WTC11 (cell line): ENCODE results near the gene ILK. TPM values are rescaled to one million over a fixed set of nuclear protein-coding genes. Genes with fewer than 3 reads are reported as not detected.

ENCODE experiments used
- ATAC-seq: fragments of 200-7000 bp; cut with Tn5 transposase; 2 replicates; pipeline ENCODE4 v1.10.0; 2021; ENCODE audit warnings: mild to moderate bottlenecking, moderate library complexity
- CTCF ChIA-PET: fragments of 300-600 bp; sonication (Branson Sonifier 250); formaldehyde crosslinking; loops from one replicate; lab custom pipeline; 2021; ENCODE audit warnings: antibody characterized with exemption; lab: Charles Lee
- POLR2A ChIA-PET: fragments of 350-600 bp; sonication (Branson Sonifier 250); formaldehyde crosslinking; loops from one replicate; lab custom pipeline; 2021; ENCODE audit warnings: antibody characterized with exemption; lab: Charles Lee
- DNase-seq: peaks from one replicate; pipeline ENCODE4 v3.0.0; 2021; ENCODE audit warnings: low spot score
- H3K27ac Mint-ChIP-seq: 2 replicates; pipeline ENCODE4 v1.8.0; 2021; ENCODE audit warnings: mixed read lengths
- H3K27me3 Mint-ChIP-seq: 2 replicates; pipeline ENCODE4 v1.8.0; 2021; ENCODE audit warnings: low read depth, mild to moderate bottlenecking, moderate library complexity, mixed read lengths
- H3K36me3 Mint-ChIP-seq: 2 replicates; pipeline ENCODE4 v1.8.0; 2021; ENCODE audit warnings: mixed read lengths
- H3K4me1 Mint-ChIP-seq: 2 replicates; pipeline ENCODE4 v1.8.0; 2022; ENCODE audit warnings: mixed read lengths
- H3K4me3 Mint-ChIP-seq: 2 replicates; pipeline ENCODE4 v1.8.0; 2021; ENCODE audit warnings: mild to moderate bottlenecking, moderate library complexity, mixed read lengths
- H3K9me3 Mint-ChIP-seq: 2 replicates; pipeline ENCODE4 v1.8.0; 2021; ENCODE audit warnings: mixed read lengths
- AR ChIP-seq: fragments of 250-450 bp; sonication (Bioruptor Pico); IDR thresholded peaks from 2 replicates; pipeline ENCODE4 v1.9.0; 2021; ENCODE audit warnings: mild to moderate bottlenecking
- ARID4B ChIP-seq: sonication (generic); formaldehyde crosslinking; IDR thresholded peaks from 2 replicates; pipeline ENCODE4 v1.8.0; 2023; ENCODE audit warnings: missing genetic modification reagents, mild to moderate bottlenecking, borderline replicate concordance
- ATF1 ChIP-seq: sonication (generic); formaldehyde crosslinking; IDR thresholded peaks from 2 replicates; pipeline ENCODE4 v1.8.1; 2023; ENCODE audit warnings: mild to moderate bottlenecking, moderate library complexity, missing genetic modification reagents
- E2F1 ChIP-seq: sonication (generic); formaldehyde crosslinking; IDR thresholded peaks from 2 replicates; pipeline ENCODE4 v1.8.0; 2022; ENCODE audit warnings: mild to moderate bottlenecking, missing genetic modification reagents
- FOXJ3 ChIP-seq: sonication (generic); formaldehyde crosslinking; IDR thresholded peaks from 2 replicates; pipeline ENCODE4 v1.9.0; 2021; ENCODE audit warnings: missing genetic modification reagents, mild to moderate bottlenecking, borderline replicate concordance
- GABPB1 ChIP-seq: sonication (generic); formaldehyde crosslinking; IDR thresholded peaks from 2 replicates; pipeline ENCODE4 v1.8.1; 2023; ENCODE audit warnings: mild to moderate bottlenecking, missing genetic modification reagents
- MLX ChIP-seq: sonication (generic); formaldehyde crosslinking; IDR thresholded peaks from 2 replicates; pipeline ENCODE4 v1.8.1; 2023; ENCODE audit warnings: mild to moderate bottlenecking, missing genetic modification reagents, moderate library complexity
- MXD4 ChIP-seq: fragments of 250-450 bp; sonication (Bioruptor Pico); IDR thresholded peaks from 2 replicates; pipeline ENCODE4 v1.8.0; 2021; ENCODE audit warnings: mild to moderate bottlenecking, moderate library complexity, borderline replicate concordance
- NFYB ChIP-seq: sonication (generic); formaldehyde crosslinking; conservative IDR thresholded peaks from 2 replicates; pipeline ENCODE4 v1.8.0; 2022; ENCODE audit warnings: low read depth, missing genetic modification reagents
- OVOL2 ChIP-seq: fragments of 250-450 bp; sonication (Bioruptor Pico); IDR thresholded peaks from 2 replicates; pipeline ENCODE4 v1.9.0; 2021; ENCODE audit warnings: mild to moderate bottlenecking, borderline replicate concordance
- PREB ChIP-seq: sonication (generic); formaldehyde crosslinking; IDR thresholded peaks from 2 replicates; pipeline ENCODE4 v1.8.1; 2022; ENCODE audit warnings: mild to moderate bottlenecking, missing genetic modification reagents, moderate library complexity, borderline replicate concordance
- RELA ChIP-seq: sonication (generic); formaldehyde crosslinking; IDR thresholded peaks from 2 replicates; pipeline ENCODE4 v1.8.1; 2022; ENCODE audit warnings: missing genetic modification reagents, mild to moderate bottlenecking, borderline replicate concordance
- SMAD4 ChIP-seq: sonication (generic); formaldehyde crosslinking; IDR thresholded peaks from 2 replicates; pipeline ENCODE4 v1.8.0; 2022; ENCODE audit warnings: mild to moderate bottlenecking, missing genetic modification reagents
- SOX15 ChIP-seq: fragments of 250-450 bp; sonication (Bioruptor Pico); IDR thresholded peaks from 2 replicates; pipeline ENCODE4 v1.9.0; 2021; ENCODE audit warnings: mild to moderate bottlenecking
- USF2 ChIP-seq: sonication (generic); formaldehyde crosslinking; IDR thresholded peaks from 2 replicates; pipeline ENCODE4 v1.8.1; 2023; ENCODE audit warnings: mild to moderate bottlenecking, missing genetic modification reagents, moderate library complexity
- ZBTB43 ChIP-seq: sonication (generic); formaldehyde crosslinking; IDR thresholded peaks from 2 replicates; pipeline ENCODE4 v1.8.1; 2023; ENCODE audit warnings: mild to moderate bottlenecking, missing genetic modification reagents
- ZMAT4 ChIP-seq: fragments of 250-450 bp; sonication (Bioruptor Pico); IDR thresholded peaks from 2 replicates; pipeline ENCODE4 v1.9.0; 2021; ENCODE audit warnings: mild to moderate bottlenecking
- ZNF423 ChIP-seq: fragments of 250-450 bp; sonication (Bioruptor Pico); IDR thresholded peaks from 2 replicates; pipeline ENCODE4 v2.1.2; 2022; ENCODE audit warnings: mild to moderate bottlenecking, moderate library complexity
- ZNF532 ChIP-seq: fragments of 250-450 bp; sonication (Bioruptor Pico); IDR thresholded peaks from 2 replicates; pipeline ENCODE4 v1.9.0; 2021; ENCODE audit warnings: mild to moderate bottlenecking, borderline replicate concordance
- total RNA-seq: library from RNA; stranded (reverse); gene quantifications from 3 replicates; pipeline ENCODE4 v1.2.3, GENCODE V29; 2021

Gene ILK
- total RNA-seq, 1 experiment from 2014 or later, result 97.7 TPM

- TF ChIP-seq ARID4B (CRISPR knock-in tag) (no peak), MLX (CRISPR knock-in tag) (no peak), AR (no peak), ZBTB43 (CRISPR knock-in tag) (no peak), PREB (CRISPR knock-in tag) (no peak)
Observed at GRCh38 chr11:6579681-6580080, 23.9 kb upstream of the ILK start (continued).

GRCh38 chr11:6583584-6583983 is 20.0 kb upstream of the ILK start:
- no peak overlapping the region for H3K4me3 Mint-ChIP-seq
- H3K27me3 Mint-ChIP-seq, result no peaks in the 10 kb centered on the region
- no peaks in the 10 kb centered on the region for H3K4me1 Mint-ChIP-seq
- H3K9me3 Mint-ChIP-seq, result peaks cover 34% of the 10 kb centered on the region
- ATAC-seq, result no peak
- DNase-seq, result no peak
- ChIA-PET POLR2A (no interaction called here), CTCF (no interaction called here)
- H3K36me3 Mint-ChIP-seq, result peaks cover 3% of the 10 kb centered on the region
- no peak overlapping the region for H3K27ac Mint-ChIP-seq
- TF ChIP-seq MXD4 (CRISPR knock-in tag) (no peak), ZNF532 (no peak), GABPB1 (CRISPR knock-in tag) (no peak), NFYB (CRISPR knock-in tag) (no peak), ZMAT4 (CRISPR knock-in tag) (no peak), RELA (CRISPR knock-in tag) (no peak), OVOL2 (CRISPR knock-in tag) (no peak), USF2 (no peak), ATF1 (CRISPR knock-in tag) (no peak), FOXJ3 (CRISPR knock-in tag) (no peak), SOX15 (CRISPR knock-in tag) (no peak), E2F1 (CRISPR knock-in tag) (no peak), SMAD4 (CRISPR knock-in tag) (no peak), ZNF423 (CRISPR knock-in tag) (no peak)
